Ecto neural progenitor cell (in vitro differentiated cells): ENCODE measurements around the gene CYP11A1.
A peak's percentile ranks its signal among the peaks of the same experiment; 100 is the strongest.

Experiments
- DNase-seq: peaks from one replicate; pipeline ENCODE4 v3.0.0-alpha.2; 2018; ENCODE audit warnings: low spot score

CYP11A1 gene

DNA sequence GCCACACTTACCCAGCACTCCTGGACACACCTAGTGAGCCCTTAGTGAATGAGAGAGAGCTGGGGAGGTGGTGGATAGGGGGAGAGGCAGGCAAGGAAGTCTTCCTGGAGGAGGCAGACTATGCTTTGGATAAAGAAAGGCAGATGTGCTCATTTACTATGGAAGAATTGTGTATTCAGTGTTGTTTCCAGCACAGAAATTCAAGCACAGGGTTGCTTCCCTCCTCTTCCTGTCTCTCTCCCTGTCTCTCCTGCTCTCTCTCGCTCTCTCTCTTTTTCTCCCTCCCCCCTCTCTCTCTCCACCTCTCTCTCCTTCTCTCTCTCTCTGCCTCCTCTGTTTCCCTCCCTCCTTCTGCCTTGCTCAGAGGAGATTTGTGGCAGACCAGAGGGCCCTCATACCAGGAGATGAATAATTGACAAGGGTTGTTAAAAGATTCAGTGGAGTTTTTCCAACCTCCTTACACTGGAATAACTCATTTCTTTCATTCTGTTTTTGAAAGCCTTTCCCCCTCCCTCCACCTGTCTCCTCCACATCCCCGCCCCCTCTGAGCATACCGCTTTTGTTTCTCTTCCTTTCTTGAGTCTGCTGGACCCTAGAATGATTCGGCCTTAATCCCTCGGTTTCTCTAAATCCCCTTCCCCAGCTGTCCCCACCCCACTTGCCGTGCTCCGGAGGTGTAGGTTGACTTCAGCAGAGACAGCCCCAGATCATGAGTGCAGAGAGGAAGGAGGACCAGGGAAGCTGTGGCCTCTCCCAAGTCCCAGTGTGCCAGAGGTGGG lies 65.7 kb downstream of the CYP11A1 start:
- DNase-seq, result no peak

DNA sequence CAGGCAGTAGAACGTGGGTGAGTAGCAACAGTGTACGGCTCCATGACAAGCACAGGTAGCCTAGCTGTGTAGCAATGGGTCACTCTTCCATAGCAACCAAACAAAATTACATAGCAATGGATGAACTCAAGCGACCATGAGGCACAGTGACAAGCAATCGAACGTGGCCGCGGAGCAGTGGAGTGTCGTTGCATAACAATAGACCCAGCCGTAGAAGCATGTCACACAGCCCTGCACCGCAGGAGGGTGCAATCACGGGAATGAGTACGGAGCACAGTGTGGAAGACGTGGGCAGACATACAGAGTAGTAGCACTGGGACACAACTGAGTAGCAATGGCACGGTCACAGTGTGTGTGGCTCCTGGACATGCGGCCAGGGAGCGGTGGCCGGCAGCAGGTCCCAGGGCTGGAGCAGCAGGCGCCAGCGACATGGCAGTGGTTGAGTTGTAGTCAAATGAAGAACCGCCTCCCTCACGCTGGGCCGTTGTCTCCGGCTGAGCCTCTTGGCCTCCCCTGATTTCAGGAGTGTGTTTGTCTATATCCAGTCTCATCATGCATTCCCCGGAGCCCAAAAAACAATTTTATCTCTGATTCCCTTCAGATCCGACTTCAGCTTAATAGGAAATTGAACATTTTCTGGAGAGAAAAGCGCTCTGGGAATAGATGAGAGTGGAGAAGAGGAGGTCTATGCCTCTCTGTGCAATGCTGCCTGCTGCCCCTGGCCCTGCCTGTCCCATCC lies 67.2 kb downstream of the CYP11A1 start:
- no peak for DNase-seq

DNA sequence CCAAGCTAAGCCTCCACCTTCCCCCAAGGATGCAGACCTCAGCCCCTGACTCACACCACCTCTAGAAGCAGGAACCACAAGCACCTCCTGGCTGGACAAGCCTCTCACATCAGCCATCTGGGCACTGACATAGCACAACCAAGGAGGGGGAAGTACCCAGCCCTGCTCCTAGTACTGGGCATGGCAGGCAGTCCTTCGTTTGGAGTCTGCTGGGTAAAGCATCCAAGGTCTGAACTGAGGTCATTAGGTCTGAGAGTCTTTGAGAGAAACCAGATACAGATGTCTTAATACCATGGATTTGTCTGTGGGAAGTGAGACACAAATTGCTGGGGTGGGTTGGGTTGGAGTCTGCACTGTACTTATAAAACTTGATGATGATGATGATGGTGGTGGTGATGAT lies 69.6 kb downstream of the CYP11A1 start:
- DNase-seq, result no peak

DNA sequence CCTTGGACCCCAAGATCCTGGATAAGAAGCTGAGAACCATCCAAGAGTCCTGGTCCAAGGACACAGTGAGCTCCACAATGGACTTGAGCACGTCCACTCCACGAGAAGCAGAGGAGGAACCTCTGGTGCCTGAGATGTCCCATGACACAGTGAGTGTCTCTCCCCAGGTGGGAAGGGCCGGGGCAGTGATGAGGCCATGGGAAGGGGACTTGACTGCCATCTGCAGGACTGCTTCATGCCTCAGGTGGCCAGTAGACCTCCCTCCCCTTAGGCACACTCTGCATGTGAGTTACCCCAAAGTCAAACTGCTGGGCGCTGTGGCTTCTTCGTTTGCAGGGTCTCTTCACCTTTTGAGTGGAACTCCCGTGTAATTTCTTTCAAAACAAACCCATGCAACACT lies 71.6 kb downstream of the CYP11A1 start:
- no peak for DNase-seq

DNA sequence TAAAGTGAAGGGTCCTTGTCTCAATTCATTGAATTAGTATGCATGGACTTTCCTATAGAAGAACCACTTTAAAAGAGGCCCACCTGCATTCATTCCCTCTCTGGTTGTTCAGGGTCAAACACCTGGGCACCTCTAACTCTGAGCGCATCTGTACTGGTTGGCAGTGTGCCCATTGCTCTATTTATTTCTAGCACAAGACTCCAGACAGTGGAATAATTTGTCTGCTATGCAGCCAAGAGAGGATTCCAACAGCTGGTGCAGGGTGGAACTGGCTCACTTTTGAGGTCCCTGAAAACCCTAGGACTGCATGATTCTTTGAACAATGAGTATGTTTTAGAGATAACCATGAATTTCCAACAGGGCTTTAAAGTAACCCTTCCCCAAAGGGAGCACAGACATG lies 73.4 kb downstream of the CYP11A1 start:
- no peak for DNase-seq

DNA sequence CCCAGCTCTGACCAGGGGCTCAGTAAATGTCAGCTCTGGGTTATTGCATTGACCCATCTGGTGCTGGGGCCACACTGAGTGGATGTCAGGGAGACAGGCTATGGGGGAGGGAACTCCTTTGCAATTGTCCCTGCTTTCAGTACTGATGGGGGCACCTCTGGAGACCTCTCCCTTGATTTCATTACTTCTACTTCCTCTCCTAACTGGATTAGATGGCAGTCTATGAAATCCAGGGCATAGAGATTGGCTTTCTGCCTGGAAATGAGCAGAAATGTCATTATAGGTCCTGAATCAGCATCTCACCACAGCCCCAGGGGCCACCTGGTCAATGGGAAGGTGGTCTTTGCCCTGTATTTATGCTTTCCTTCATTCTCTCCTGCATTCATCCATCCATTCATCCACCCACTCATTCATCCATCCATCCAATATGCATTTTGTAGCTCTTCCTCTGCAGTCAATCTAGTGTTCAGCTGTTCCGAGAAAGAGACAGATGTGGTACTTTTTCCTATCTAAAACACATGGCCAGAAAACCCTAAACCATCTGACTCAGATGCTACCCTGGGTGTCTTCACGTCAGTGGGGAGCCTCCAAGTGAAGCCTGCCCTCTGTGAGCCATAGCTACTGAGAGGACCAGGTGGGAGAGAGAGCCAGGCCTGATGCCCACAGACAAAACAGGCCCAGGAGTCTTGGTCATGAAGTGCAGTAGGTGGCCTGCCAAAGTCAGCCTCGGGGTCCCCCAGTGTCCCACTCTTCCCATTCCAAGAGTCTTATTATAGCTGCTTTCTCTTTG lies 74.2 kb downstream of the CYP11A1 start:
- DNase-seq, result no peak

DNA sequence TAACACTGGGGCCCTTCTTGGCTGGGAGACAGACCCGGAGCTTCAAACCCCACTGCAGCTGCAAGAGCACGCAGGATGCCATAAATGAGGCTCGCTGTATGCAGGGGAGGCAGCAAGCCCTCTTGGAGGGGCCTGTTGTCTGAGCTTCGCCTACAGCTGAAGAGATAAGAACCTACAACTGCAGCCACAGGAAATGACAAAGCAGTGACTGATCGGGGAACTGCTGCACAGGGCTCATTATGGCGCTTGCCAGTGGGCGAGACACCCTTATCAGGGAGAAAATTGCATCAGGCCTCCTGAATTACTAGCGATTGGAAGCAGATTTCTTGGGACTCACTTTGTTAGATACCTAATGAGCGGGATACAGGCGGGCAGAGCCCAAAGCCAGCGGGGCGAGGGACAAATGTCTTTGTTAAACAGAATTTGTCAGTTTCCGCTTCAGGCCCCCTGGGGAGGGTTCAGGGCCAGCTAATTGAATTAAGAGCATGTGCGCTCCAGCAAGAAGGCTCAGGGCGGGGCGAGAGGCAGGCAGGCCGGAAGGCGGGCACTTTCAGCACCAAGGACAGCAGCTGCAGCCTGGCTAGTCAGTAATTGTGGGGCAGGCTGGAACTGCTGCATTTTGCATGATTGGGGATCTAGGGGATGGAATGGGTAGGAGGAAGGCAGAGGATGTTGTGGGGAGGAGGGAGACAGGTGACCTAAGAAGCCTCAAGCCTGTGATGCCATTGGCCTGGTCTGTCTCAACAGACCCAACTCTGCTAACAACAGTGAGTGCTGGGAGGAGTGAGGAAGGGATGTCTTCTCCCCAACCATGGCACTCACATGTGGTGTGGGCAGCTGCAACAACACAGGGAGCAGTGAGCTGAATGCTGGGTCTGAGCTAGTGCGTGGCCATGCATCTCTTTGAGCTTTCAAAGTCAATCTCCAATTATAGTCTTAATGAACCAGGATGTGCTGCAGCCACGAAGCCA lies 76.1 kb downstream of the CYP11A1 start:
- peak; percentile 95 for DNase-seq

DNA sequence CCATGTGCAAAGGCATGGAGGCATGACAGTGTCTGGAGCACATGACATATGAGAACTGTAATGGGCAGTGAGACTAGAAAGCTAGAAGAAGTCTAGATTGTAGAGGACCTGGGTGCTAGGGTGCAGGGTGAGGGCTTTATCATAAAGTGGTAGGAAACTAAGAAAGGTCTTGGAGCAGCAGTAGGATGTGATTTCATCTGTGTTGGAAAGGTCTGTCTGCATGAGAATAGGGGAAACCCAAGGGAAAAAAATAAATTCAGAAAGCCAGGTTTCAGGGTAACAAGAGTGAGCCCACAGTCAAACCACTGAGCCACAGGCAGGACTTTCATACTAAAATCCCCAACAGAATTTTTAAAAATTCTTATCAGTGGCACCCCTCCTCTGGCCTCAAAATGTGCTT lies 76.8 kb downstream of the CYP11A1 start:
- DNase-seq, result no peak

DNA sequence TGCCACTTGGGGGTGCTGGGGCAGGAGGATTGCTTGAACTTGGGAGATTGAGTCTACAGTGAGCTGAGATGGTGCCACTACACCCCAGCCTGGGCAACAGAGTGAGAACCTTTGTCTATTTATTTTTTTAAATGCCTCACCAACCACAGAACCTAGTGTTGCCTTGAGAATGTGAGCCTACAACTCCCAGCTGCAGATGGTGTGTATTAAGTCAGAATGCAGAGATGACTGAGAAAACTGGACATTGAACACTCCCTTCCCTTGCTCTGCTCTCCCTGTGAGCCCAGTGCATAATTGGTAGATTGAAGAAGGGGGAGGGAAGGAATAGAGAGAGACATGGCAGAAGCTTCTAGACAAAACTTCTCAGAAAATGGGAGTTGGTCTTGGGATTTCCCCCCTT lies 77.8 kb downstream of the CYP11A1 start:
- DNase-seq, result no peak
